ENCODE measurements around the gene FOXL1.

Gene FOXL1

GRCh38 chr16:86579268-86580062, 1.1 kb downstream of the FOXL1 start:
- Histone ChIP-seq H3K36me3 (ENCODE audit: insufficient read depth, low read length) (no peaks in the 10 kb centered on the region), H3K4me3 (no peak overlapping the region), H3K9ac (ENCODE audit: insufficient read length) (no peak overlapping the region), H3K27ac (no peak overlapping the region), H3K9me3 (ENCODE audit: low read depth, low read length) (no peaks in the 10 kb centered on the region)
- DNase-seq (ENCODE audit: low read depth, low spot score): no peak
- no peak for TF ChIP-seq FOXP2 (optimal IDR thresholded peaks at IDR 0.05; ENCODE audit: control extremely low read depth, extremely low read length, insufficient read depth)
- TF ChIP-seq POLR2AphosphoS5 (IDR thresholded peaks at IDR 0.05; ENCODE audit: borderline replicate concordance, low read depth, low read length): no peak
- no peak for TF ChIP-seq EZH2 (IDR thresholded peaks at IDR 0.05)

- no peak overlapping the region for H3K27ac ChIP-seq
- no peaks in the 10 kb centered on the region for H3K36me3 ChIP-seq (ENCODE audit: insufficient read depth, low read length)
- no peak overlapping the region for H3K9ac ChIP-seq (ENCODE audit: insufficient read length)
- H3K4me3 ChIP-seq: no peak overlapping the region
- H3K9me3 ChIP-seq (ENCODE audit: low read depth, low read length): no peaks in the 10 kb centered on the region
- no peak for DNase-seq (ENCODE audit: low read depth, low spot score)
- TF ChIP-seq POLR2AphosphoS5 (IDR thresholded peaks at IDR 0.05; ENCODE audit: borderline replicate concordance, low read depth, low read length) (no peak), FOXP2 (optimal IDR thresholded peaks at IDR 0.05; ENCODE audit: control extremely low read depth, extremely low read length, insufficient read depth) (no peak), EZH2 (IDR thresholded peaks at IDR 0.05) (no peak)
Observed at GRCh38 chr16:86580063-86580790, 1.9 kb downstream of the FOXL1 start.

GRCh38 chr16:86580791-86581170, 2.4 kb downstream of the FOXL1 start:
- no peak for DNase-seq (ENCODE audit: low read depth, low spot score)
- no peaks in the 10 kb centered on the region for H3K36me3 ChIP-seq (ENCODE audit: insufficient read depth, low read length)
- H3K27ac ChIP-seq: no peak overlapping the region
- TF ChIP-seq EZH2 (IDR thresholded peaks at IDR 0.05): no peak
- TF ChIP-seq FOXP2 (optimal IDR thresholded peaks at IDR 0.05; ENCODE audit: control extremely low read depth, extremely low read length, insufficient read depth): no peak
- no peak for TF ChIP-seq POLR2AphosphoS5 (IDR thresholded peaks at IDR 0.05; ENCODE audit: borderline replicate concordance, low read depth, low read length)
- H3K4me3 ChIP-seq: no peak overlapping the region
- no peak overlapping the region for H3K9ac ChIP-seq (ENCODE audit: insufficient read length)
- H3K9me3 ChIP-seq (ENCODE audit: low read depth, low read length): no peaks in the 10 kb centered on the region

- Histone ChIP-seq H3K9ac (ENCODE audit: insufficient read length) (no peak overlapping the region), H3K27ac (no peak overlapping the region), H3K36me3 (ENCODE audit: insufficient read depth, low read length) (no peaks in the 10 kb centered on the region), H3K4me3 (no peak overlapping the region), H3K9me3 (ENCODE audit: low read depth, low read length) (no peaks in the 10 kb centered on the region)
- TF ChIP-seq FOXP2 (optimal IDR thresholded peaks at IDR 0.05; ENCODE audit: control extremely low read depth, extremely low read length, insufficient read depth): no peak
- no peak for TF ChIP-seq EZH2 (IDR thresholded peaks at IDR 0.05)
- TF ChIP-seq POLR2AphosphoS5 (IDR thresholded peaks at IDR 0.05; ENCODE audit: borderline replicate concordance, low read depth, low read length): no peak
- no peak for DNase-seq (ENCODE audit: low read depth, low spot score)
Observed at GRCh38 chr16:86581458-86581857, 3.1 kb downstream of the FOXL1 start.

- TF ChIP-seq POLR2AphosphoS5 (IDR thresholded peaks at IDR 0.05; ENCODE audit: borderline replicate concordance, low read depth, low read length): no peak
- TF ChIP-seq EZH2 (IDR thresholded peaks at IDR 0.05): no peak
- TF ChIP-seq FOXP2 (optimal IDR thresholded peaks at IDR 0.05; ENCODE audit: control extremely low read depth, extremely low read length, insufficient read depth): no peak
- Histone ChIP-seq H3K36me3 (ENCODE audit: insufficient read depth, low read length) (no peaks in the 10 kb centered on the region), H3K9me3 (ENCODE audit: low read depth, low read length) (no peaks in the 10 kb centered on the region), H3K27ac (no peak overlapping the region), H3K4me3 (no peak overlapping the region), H3K9ac (ENCODE audit: insufficient read length) (no peak overlapping the region)
- no peak for DNase-seq (ENCODE audit: low read depth, low spot score)
Observed at GRCh38 chr16:86584071-86584685, 5.8 kb downstream of the FOXL1 start.

- H3K27ac ChIP-seq: no peak overlapping the region
- no peak overlapping the region for H3K9ac ChIP-seq (ENCODE audit: insufficient read length)
- DNase-seq (ENCODE audit: low read depth, low spot score): no peak
Observed at GRCh38 chr16:86584726-86585721, 6.7 kb downstream of the FOXL1 start.

GRCh38 chr16:86585821-86586611, 7.7 kb downstream of the FOXL1 start:
- no peak for DNase-seq (ENCODE audit: low read depth, low spot score)
- Histone ChIP-seq H3K9me3 (ENCODE audit: low read depth, low read length) (no peaks in the 10 kb centered on the region), H3K4me3 (no peak overlapping the region), H3K9ac (ENCODE audit: insufficient read length) (no peak overlapping the region), H3K27ac (no peak overlapping the region), H3K36me3 (ENCODE audit: insufficient read depth, low read length) (no peaks in the 10 kb centered on the region)
- TF ChIP-seq EZH2 (IDR thresholded peaks at IDR 0.05) (no peak), POLR2AphosphoS5 (IDR thresholded peaks at IDR 0.05; ENCODE audit: borderline replicate concordance, low read depth, low read length) (no peak), FOXP2 (optimal IDR thresholded peaks at IDR 0.05; ENCODE audit: control extremely low read depth, extremely low read length, insufficient read depth) (no peak)

More at GRCh38 chr16:86584726-86585721, 6.7 kb downstream of the FOXL1 start:
- TF ChIP-seq FOXP2 (optimal IDR thresholded peaks at IDR 0.05; ENCODE audit: control extremely low read depth, extremely low read length, insufficient read depth): no peak
- no peak for TF ChIP-seq POLR2AphosphoS5 (IDR thresholded peaks at IDR 0.05; ENCODE audit: borderline replicate concordance, low read depth, low read length)
- TF ChIP-seq EZH2 (IDR thresholded peaks at IDR 0.05): no peak
- H3K9me3 ChIP-seq (ENCODE audit: low read depth, low read length): no peaks in the 10 kb centered on the region
- H3K4me3 ChIP-seq: no peak overlapping the region
- no peaks in the 10 kb centered on the region for H3K36me3 ChIP-seq (ENCODE audit: insufficient read depth, low read length)
